ENCODE data around the gene RHBDL1. TPM values are rescaled to one million over a fixed set of nuclear protein-coding genes. Genes with fewer than 3 reads are reported as not detected.

Gene RHBDL1
- total RNA-seq, 4 donors from 2014 or later, result 1.2 to 8.9 (median 3.9) TPM

DNA sequence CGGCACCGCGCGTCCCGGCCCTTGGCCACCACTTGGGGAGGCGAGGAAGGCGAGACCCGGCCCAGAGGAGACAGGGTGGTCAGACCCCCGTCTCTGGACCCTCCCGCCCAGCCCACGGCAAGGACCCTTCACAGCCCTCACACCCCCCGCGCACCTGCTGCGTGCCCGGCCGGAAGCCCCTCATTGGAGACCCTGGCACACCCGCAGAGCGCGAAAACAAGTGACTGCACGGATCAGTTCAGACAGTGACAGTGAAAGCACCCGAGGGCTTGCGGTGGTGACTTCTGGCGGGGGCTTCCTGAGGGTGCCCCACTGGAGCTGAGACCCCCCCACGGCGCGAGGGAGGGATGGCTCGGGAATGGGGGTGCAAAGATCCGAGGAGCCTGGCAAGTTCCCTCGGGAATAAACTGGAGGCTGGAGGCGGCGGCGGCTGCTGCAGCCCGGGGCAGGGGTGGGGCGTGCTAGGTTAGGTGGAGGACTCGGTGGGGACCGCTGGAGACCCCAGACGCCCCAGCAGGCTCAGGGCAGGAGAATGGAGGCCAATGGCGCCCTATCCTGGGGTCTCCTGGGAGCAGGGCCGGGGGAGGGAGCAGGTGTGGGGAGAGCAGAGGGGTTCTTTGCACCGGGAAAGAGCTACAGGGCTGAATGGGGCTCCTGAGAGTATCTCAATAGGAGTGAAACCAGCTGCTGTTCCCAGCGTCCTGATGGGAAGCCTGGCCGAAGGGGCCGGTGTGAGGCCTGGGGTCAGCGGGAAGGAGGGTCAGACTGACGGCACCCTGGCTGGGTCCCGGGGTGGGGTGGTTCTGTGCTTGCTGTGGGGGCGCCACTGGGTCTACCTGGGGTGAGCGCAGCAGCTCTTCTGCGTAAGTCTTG lies 31.0 kb downstream of the RHBDL1 start:
- Histone ChIP-seq H3K4me1 (peaks cover 28% of the 10 kb centered on the region), H3K27me3 (peaks cover 99% of the 10 kb centered on the region), H3K27ac (no peak overlapping the region), H3K36me3 (no peaks in the 10 kb centered on the region), H3K9me3 (no peaks in the 10 kb centered on the region), H3K4me3 (peak overlapping the region; percentile 43)
- no peak for DNase-seq (ENCODE audit: low spot score in 2 of 2)
- TF ChIP-seq POLR2AphosphoS5 (IDR thresholded peaks at IDR 0.05), result no peak
- TF ChIP-seq POLR2A (IDR thresholded peaks at IDR 0.05), result no peak
- no peak for TF ChIP-seq CTCF (IDR thresholded peaks at IDR 0.05)
- TF ChIP-seq EP300 (IDR thresholded peaks at IDR 0.05), result no peak
- 0% methylated on average over 5 of the region's 49 CpGs for WGBS

DNA sequence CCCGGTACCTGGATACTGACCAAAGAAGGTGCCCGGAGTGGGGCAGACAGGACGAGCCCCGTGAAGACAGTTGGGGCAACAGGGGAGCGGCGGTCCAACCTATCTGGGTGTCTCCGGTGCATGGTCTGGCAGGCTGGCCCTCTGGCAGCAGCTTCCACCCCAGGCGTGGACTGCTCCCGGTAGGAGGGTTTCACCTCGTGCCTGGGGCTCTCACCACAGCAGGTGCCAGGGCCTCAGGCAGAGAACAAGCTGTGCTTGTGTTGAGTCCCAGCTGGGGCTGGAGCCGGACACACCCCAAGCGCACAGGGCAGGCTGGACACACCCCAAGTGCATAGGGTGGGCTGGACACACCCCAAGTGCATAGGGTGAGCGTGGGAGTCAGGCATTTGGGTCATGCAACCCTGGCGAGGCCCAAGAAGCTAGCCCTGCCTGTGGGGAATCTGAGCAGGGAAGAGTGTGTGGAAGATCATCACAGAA lies 31.6 kb downstream of the RHBDL1 start:
- no peak for DNase-seq (ENCODE audit: low spot score in 2 of 2)
- H3K27me3 ChIP-seq, result peaks cover 96% of the 10 kb centered on the region
- whole genome bisulfite sequencing, result no CpG with 5 or more reads among the region's 14 CpGs
- no peaks in the 10 kb centered on the region for H3K36me3 ChIP-seq
- no peak overlapping the region for H3K27ac ChIP-seq
- TF ChIP-seq POLR2AphosphoS5 (IDR thresholded peaks at IDR 0.05) (no peak), POLR2A (IDR thresholded peaks at IDR 0.05) (no peak), CTCF (IDR thresholded peaks at IDR 0.05) (no peak), EP300 (IDR thresholded peaks at IDR 0.05) (no peak)
- no peak overlapping the region for H3K4me3 ChIP-seq
- H3K9me3 ChIP-seq, result no peaks in the 10 kb centered on the region
- H3K4me1 ChIP-seq, result peaks cover 30% of the 10 kb centered on the region

- Histone ChIP-seq H3K27me3 (peaks cover 86% of the 10 kb centered on the region), H3K4me1 (peaks cover 30% of the 10 kb centered on the region), H3K9me3 (no peaks in the 10 kb centered on the region), H3K36me3 (no peaks in the 10 kb centered on the region), H3K27ac (no peak overlapping the region), H3K4me3 (no peak overlapping the region)
- TF ChIP-seq EP300 (IDR thresholded peaks at IDR 0.05) (no peak), CTCF (IDR thresholded peaks at IDR 0.05) (no peak), POLR2AphosphoS5 (IDR thresholded peaks at IDR 0.05) (no peak), POLR2A (IDR thresholded peaks at IDR 0.05) (no peak)
- no peak for DNase-seq (ENCODE audit: low spot score in 2 of 2)
- WGBS, result 25% methylated on average over 3 of the region's 3 CpGs
These were observed 32.5 kb downstream of the RHBDL1 start for GRCh38 chr16:708019-708418.

- Histone ChIP-seq H3K27me3 (peaks cover 82% of the 10 kb centered on the region), H3K27ac (no peak overlapping the region), H3K4me1 (peaks cover 30% of the 10 kb centered on the region), H3K36me3 (no peaks in the 10 kb centered on the region), H3K9me3 (no peaks in the 10 kb centered on the region), H3K4me3 (no peak overlapping the region)
- TF ChIP-seq POLR2AphosphoS5 (IDR thresholded peaks at IDR 0.05), result no peak
- no peak for TF ChIP-seq POLR2A (IDR thresholded peaks at IDR 0.05)
- no peak for TF ChIP-seq CTCF (IDR thresholded peaks at IDR 0.05)
- TF ChIP-seq EP300 (IDR thresholded peaks at IDR 0.05), result no peak
- no peak for DNase-seq (ENCODE audit: low spot score in 2 of 2)
- 92% methylated on average over 2 of the region's 4 CpGs for WGBS
These were observed 33.5 kb downstream of the RHBDL1 start for GRCh38 chr16:708959-709358.
